Nephron (organoid): ENCODE measurements around the gene MLH1.

Source experiments
- H3K27ac Mint-ChIP-seq, 3 experiments: 2 replicates each; pipeline ENCODE4 v1.8.0; 2020; ENCODE audit warnings: mixed read lengths in 3 of 3, mild to moderate bottlenecking in 2 of 3, moderate library complexity in 1 of 3
- H3K27me3 Mint-ChIP-seq: 2 replicates; pipeline ENCODE4 v1.8.0; 2021; ENCODE audit warnings: low read depth, mild to moderate bottlenecking, moderate library complexity, mixed read lengths
- H3K36me3 Mint-ChIP-seq: 2 replicates; pipeline ENCODE4 v1.8.0; 2020; ENCODE audit warnings: low read depth, mixed read lengths
- H3K4me1 Mint-ChIP-seq: 2 replicates; pipeline ENCODE4 v1.8.0; 2020; ENCODE audit warnings: mixed read lengths
- H3K4me3 Mint-ChIP-seq, 3 experiments: 2 replicates each; pipeline ENCODE4 v1.8.0; 2020; ENCODE audit warnings: mild to moderate bottlenecking in 3 of 3, mixed read lengths in 3 of 3, moderate library complexity in 2 of 3
- H3K9me3 Mint-ChIP-seq: 2 replicates; pipeline ENCODE4 v1.8.0; 2020; ENCODE audit warnings: mixed read lengths
- TF ChIP-seq, protein P1 (sequence below), 3 experiments: fragments of 200-600 bp; sonication (generic); IDR thresholded peaks; one replicate each; pipeline ENCODE4 v1.5.0; 2021; ENCODE audit warnings: antibody characterized with exemption in 3 of 3; ENCODE audit not compliant: unreplicated experiment in 3 of 3

The MLH1 gene

DNA sequence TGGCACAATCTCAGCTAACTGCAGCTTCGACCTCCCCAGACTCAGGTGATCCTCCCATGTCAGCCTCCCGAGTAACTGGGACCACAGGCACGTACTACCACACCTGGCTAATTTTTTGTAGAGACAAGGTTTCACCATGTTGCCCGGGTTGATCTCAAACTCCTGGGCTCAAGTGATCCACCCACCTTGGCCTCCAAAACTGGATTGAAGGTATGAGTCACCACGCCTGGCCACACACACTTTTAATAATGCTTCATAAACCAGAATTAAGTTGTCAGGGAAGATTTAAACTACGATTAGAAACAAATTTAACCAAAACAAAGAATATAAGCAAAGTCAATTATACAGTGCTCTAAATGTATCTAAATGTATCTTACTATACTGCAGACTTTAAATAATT, 93.6 kb downstream of the MLH1 start:
- no peak overlapping the region for H3K27ac Mint-ChIP-seq
- H3K27me3 Mint-ChIP-seq: no peaks in the 10 kb centered on the region
- H3K36me3 Mint-ChIP-seq: peaks cover 47% of the 10 kb centered on the region
- no peak overlapping the region for H3K4me3 Mint-ChIP-seq
- no peaks in the 10 kb centered on the region for H3K9me3 Mint-ChIP-seq
- H3K4me1 Mint-ChIP-seq: peaks cover 6% of the 10 kb centered on the region
- TF ChIP-seq, protein P1, sequence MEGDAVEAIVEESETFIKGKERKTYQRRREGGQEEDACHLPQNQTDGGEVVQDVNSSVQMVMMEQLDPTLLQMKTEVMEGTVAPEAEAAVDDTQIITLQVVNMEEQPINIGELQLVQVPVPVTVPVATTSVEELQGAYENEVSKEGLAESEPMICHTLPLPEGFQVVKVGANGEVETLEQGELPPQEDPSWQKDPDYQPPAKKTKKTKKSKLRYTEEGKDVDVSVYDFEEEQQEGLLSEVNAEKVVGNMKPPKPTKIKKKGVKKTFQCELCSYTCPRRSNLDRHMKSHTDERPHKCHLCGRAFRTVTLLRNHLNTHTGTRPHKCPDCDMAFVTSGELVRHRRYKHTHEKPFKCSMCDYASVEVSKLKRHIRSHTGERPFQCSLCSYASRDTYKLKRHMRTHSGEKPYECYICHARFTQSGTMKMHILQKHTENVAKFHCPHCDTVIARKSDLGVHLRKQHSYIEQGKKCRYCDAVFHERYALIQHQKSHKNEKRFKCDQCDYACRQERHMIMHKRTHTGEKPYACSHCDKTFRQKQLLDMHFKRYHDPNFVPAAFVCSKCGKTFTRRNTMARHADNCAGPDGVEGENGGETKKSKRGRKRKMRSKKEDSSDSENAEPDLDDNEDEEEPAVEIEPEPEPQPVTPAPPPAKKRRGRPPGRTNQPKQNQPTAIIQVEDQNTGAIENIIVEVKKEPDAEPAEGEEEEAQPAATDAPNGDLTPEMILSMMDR (IDR thresholded peaks at IDR 0.05; ENCODE audit: unreplicated experiment in 3 of 3): no peak

DNA sequence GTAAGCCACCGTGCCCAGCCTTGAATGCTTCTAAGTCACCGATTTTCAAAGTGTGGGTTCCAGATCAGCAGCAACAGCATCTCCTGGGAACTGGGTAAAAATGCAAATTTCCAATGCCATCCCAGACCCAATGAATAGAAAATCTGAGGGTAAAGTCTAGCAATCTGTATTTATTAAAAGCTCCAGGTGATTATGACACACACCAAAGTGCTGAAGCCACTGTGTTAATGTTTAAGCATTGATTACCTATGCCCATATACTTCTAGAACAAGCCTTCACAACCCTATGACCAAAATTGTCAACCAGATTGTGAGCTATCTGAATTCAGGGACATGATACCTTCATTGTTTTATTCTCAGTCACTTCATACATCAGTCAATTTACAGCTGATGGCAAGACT, 94.6 kb downstream of the MLH1 start:
- no peaks in the 10 kb centered on the region for H3K27me3 Mint-ChIP-seq
- TF ChIP-seq, protein P1 (IDR thresholded peaks at IDR 0.05; ENCODE audit: unreplicated experiment in 3 of 3): no peak
- peaks cover 42% of the 10 kb centered on the region for H3K36me3 Mint-ChIP-seq
- no peaks in the 10 kb centered on the region for H3K9me3 Mint-ChIP-seq
- H3K4me1 Mint-ChIP-seq: peaks cover 6% of the 10 kb centered on the region
- H3K4me3 Mint-ChIP-seq: no peak overlapping the region
- H3K27ac Mint-ChIP-seq: no peak overlapping the region

DNA sequence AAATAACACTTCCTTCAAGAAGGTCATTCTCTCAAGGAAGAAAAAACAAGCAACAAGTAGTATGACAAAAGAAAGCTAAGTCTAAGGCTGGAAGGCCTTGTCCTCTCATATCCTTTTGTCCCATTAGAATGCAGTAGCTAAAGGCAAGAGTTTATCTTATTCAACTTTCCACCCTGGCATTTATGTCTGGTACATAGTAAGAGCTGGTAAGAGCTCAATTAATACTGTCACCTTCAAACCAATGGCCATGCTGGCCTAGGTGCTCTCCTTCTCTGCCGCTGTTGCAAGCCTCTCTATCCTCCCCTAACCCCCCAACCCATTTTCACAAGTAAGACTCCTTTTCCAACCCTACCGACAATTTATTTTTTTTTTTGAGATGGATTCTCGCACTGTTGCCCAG, 99.2 kb downstream of the MLH1 start:
- peaks cover 26% of the 10 kb centered on the region for H3K4me1 Mint-ChIP-seq
- TF ChIP-seq, protein P1 (IDR thresholded peaks at IDR 0.05; ENCODE audit: unreplicated experiment in 3 of 3): no peak

DNA sequence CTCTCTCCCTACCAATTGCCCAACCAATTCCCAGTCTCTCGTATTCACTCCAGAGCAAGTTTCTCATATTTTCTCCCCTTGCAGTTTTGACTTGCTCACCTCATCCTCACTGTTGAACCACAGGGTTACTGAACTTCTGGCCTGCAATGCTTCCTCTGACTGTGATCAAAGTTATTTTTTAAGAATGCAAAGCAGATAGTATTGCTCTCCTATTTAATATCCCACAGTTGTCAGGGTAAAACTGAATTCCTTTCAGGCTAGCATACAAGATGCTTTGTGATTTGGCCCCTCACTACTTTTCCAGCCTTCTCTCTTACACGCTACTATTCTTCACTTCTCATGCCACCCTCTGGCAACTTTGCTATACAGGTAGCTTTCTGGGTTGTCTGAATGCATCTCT, 100.2 kb downstream of the MLH1 start:
- H3K9me3 Mint-ChIP-seq: no peaks in the 10 kb centered on the region
- peaks cover 29% of the 10 kb centered on the region for H3K4me1 Mint-ChIP-seq
- peaks cover 34% of the 10 kb centered on the region for H3K36me3 Mint-ChIP-seq
- TF ChIP-seq, protein P1 (IDR thresholded peaks at IDR 0.05; ENCODE audit: unreplicated experiment in 3 of 3): no peak
- H3K4me3 Mint-ChIP-seq: no peak overlapping the region
- no peaks in the 10 kb centered on the region for H3K27me3 Mint-ChIP-seq
- peak overlapping the region; percentile 2 to 48 (median 24) for H3K27ac Mint-ChIP-seq

More for the DNA sequence above, 99.2 kb downstream of the MLH1 start:
- Mint-ChIP-seq H3K9me3 (no peaks in the 10 kb centered on the region), H3K27ac (peak overlapping the region in 1 of 3 experiments; percentile 59), H3K4me3 (no peak overlapping the region), H3K27me3 (no peaks in the 10 kb centered on the region), H3K36me3 (peaks cover 34% of the 10 kb centered on the region)

DNA sequence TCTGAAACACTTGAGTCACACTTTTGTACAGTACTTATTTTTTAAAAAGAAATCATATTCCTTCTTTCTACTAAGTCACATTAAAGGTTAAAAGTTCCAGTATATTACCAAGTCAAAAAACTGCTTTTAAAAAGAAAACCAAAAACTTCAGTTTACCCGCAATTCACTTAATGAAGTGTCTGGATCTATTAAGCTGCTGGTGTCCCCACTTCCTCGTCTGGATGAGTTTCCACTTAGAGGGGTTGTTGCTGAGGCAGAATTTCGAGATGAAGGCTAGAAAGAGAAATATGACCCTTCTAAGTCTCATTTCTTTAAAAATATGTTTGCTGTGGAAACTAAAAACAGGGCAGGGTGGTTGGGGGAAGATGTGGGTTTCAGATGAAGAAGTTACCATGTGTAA, 101.3 kb downstream of the MLH1 start:
- Mint-ChIP-seq H3K4me3 (no peak overlapping the region), H3K36me3 (peaks cover 30% of the 10 kb centered on the region), H3K9me3 (no peaks in the 10 kb centered on the region), H3K27ac (peak overlapping the region in 2 of 3 experiments; percentile 51 to 64), H3K27me3 (no peaks in the 10 kb centered on the region), H3K4me1 (peaks cover 34% of the 10 kb centered on the region)
- TF ChIP-seq, protein P1 (IDR thresholded peaks at IDR 0.05; ENCODE audit: unreplicated experiment in 3 of 3): no peak

DNA sequence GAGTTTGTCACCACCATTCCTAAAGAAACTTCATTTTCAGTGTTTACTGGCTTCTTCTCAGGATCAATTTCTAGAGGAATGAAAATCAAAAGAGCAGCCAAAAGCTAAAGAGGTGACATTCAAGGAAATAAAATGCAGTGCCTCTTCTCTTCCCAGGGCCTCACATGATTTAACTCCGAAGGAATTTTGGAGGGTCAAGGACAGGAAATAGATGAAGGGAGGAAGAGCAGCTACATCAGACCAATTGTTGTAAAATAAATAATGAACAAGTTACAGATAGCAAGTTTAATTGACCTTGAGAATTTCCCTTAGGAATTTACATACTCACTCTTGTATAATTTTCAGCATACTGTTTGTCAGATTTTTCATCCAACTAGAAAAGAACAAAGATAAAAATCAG, 103.0 kb downstream of the MLH1 start:
- Mint-ChIP-seq H3K4me1 (peaks cover 33% of the 10 kb centered on the region), H3K36me3 (peaks cover 16% of the 10 kb centered on the region), H3K27me3 (no peaks in the 10 kb centered on the region), H3K9me3 (no peaks in the 10 kb centered on the region), H3K27ac (peak overlapping the region; percentile 66 to 91 (median 78)), H3K4me3 (no peak overlapping the region)
- TF ChIP-seq, protein P1 (IDR thresholded peaks at IDR 0.05; ENCODE audit: unreplicated experiment in 3 of 3): no peak
